ENCODE results near the gene RBM33. TPM values are rescaled to one million over a fixed set of nuclear protein-coding genes. Genes with fewer than 3 reads are reported as not detected.
"Not testable (repeated sequence)": the region's sequence is repeated elsewhere in the genome, so short reads cannot be mapped to it uniquely, and the experiment has no call there.

RBM33 gene
- polyA plus RNA-seq, 1 donor, result 44.2 TPM

DNA sequence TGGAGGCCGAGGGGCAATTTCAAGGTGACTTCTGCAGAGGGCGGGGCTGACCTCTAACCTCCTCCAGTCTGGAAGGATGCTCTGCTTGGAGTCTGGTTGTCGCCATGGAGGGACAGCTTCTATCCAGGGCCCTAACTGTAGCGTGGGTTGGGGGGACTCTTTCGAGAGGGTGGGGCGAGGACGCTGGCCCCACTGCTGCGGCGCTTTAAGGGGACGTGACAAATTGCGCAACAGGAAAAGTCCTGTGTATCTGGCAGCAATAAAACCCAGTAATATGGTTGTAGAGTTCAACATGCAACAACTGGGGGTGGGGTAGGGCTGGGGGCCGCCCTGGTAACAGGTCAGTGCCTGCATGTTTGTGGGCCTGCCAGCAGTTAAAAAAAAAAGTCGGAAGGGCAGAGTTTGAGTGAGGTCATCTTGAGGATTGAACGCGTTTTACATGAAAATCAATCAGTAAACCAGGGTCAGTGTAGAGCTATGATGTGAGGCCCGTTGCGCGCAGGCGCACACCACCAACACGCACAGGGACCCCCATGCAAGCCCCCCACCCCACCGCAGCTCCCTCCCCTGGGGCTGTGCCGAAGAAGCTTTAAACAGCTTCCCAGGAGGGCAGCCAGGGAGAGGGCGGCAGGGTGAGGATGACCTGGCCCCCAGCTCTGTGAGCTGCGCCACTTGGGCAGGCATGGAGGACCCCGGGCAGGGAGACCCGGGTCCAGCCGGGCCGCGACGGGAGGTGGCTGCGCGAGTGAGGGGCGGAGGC is 163.5 kb downstream of the RBM33 start:
- DNase-seq, result no peak

DNA sequence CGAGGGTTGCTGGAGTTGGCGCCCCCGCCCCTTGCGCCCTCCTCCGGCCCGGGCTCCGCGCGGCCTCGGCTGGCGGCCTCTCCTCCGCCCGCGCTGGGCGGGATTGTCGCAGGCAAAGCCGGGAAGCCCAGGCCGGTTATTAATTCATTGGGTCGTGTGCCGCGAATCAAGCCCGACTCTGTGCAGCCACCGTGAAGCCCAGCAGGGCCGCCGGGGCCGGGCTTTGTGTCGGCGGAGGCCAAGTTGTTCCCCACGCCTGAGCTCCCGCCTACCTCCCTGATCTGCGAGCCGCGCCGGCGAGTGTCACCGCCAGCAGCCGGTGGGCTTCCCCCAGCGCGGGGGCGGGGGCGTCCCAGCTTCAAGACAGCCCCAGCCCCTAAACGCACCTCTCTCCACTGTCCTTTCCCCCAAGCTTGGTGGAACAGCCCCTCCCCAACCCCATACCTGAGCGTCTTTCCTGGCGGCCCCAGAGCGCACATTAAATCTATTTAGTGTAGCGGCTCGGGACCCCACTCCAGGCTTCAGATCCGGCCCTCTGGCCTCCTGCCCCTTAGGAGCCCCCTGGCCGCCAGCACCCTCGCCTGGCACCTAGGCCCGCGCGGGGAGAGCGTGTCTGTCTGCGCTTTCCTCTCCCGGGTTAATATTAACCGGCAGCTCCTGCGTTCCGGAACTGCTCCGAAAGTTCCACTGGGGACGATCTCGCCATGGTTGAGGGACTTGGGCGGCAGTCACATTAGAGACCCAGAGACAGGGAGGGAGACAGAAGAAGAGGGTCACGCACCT is 164.3 kb downstream of the RBM33 start:
- no peak for DNase-seq

DNA sequence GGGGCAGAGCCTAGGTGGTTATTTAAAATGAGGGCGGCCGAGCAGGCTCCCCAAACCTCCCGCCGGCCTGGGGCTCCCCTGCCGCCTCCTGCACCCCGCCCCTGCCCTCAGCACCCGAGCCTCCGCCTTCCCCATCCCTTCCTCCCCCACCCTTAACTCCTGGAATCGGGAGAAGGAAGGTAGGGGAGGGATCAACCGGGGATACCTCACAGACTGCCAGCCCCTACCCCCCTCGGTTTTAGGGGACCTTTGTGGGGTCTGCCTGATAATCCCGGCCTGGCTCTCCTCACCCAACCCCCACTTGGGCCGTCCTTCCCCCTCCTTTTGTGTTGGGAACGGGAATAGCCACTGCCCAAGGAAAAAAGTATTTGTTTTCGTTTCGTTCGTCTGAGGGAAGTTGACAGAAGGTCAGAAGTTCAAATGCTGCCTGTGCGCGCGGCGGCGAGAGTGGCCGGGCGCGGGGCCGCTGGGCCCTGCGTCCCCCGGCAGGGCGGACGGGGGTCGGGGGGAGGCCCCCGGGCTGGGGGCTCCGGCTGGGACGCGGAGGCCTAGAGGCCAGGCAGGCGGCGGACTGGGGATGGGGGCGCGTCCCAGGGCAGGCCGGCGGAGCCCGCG is 165.0 kb downstream of the RBM33 start:
- DNase-seq, result no peak

DNA sequence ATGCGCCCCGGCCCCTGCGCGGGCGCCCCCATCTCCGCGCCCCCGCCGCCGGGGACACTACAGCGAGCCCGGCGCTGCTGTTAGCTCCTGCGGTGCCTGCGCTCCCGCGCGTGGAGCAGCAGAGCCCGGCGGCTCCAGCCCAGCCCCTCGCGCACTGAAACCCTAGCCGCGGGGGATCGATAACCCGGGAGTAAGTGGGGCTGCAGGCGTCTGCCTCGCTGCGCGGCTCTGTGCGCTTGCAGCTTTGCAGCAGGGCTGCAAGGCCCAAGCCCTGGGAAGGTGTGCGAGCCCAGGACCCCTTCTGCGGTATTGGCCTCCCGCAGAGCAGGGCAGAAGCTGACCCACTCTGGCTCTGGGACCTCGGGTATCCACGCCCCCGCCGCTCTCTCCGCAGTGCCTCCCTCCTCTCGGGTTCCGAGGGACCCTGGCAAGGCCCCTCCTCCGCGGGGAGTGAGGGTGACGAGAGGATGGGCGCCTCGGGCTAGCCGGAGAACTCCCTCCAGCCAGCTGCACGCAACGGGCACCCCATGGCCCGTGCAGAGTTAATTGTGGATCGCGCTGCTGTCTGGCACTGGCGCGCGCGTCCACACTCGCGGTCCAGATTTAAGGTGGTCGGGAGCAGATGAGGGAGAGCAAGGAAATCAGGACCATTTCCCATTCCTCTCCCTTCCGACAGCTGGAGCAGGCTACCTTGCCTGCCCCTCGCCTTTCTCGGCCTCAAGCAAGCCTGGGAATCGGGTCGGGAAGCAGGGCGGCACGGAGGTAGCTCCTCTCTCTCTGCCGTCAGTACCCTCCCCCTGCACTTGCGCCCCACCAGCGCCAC is 165.7 kb downstream of the RBM33 start:
- no peak for DNase-seq

DNA sequence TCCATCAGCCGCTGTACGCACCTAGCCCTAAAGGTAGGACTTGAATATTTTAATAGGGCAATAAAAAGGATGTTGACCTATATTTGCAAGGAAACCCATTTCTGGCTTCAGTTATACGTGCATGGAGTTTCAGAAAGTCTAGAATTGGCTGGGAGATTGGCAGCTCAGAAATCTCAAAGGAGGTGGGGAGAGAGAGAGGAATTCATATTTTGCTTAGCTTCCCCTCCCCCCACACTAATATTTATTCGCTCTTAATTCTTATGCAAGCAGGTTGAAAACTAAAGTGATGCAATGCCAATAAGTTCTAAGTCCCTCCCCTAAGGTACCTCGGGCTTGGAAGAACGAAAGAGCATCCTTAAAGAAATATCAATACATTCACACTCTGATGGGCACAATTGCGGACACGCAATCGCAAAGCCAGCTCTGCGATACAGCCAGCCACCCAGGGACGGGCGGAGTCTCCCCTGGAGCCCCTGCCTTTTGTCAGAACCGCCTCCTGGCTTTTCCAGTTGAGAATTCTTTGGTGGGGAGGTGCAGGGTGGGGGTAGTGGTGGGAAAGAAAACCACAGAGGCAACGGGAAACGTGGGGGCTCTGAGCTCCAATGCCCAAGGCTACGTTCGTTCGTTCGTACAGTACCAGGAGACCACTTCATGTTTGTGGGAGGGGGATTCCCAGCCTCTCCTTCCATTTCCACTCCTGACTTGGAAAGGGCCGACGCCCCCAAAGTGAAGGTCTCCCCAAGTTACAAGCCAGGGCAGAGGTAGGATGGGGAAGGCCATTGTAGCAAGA is 166.5 kb downstream of the RBM33 start:
- DNase-seq, result no peak

DNA sequence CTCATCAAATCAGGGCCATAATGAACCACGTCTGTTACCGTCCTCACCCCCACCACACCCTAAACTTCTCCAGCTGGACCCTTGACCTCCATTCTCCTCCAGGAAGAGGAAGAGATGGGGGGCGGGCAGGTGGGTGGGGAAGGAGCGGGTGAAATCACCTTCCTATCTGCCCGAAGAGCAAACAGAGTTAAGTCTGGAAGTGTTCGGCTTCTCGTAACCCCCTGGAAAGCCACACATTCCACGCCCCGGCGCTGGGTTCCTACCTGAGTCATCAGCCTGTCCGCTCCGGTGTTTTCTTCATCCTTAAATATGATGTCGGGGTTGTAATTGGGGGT is 167.1 kb downstream of the RBM33 start:
- DNase-seq, result no peak

DNA sequence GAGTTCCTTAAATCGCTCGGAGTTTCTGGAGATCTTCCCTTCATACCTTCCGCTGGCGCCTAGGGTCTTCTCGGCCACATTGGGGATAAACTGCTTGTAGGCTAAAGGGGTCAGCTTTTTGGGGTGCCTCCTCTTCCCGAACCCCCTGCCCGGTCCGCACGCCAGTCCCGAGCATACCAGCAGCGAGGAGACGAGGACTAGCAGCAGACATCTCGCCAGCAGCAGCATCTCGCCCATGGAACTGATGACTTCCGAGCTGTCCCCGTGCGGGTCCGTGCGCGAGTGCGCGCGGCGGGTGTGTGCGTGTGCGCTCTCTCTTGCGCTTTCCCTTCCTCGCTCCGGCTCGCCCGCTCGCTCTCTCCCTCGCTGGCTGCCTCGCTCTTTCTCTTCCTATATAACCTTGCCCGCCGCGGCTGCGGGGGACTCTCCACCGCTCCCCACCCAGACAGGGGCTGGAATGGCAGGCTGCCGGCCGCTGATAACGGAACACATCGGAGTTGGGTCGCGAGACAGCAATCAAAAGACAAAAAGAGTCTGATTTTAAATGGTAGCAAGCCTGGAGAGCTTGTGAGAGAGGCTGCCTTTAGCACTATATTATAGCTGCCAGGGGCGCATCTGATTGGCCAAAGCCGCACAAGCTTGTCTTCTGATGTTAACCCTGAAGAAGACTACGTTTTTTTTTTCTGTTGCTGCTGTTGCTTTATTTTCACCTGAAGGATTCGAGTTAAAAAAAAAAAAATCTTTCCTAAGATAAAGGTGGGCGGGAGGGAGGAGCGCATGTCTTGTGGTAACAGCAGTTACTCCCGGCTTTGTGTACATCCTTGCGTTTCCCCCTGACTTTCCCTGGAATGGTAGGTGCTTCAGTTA is 167.7 kb downstream of the RBM33 start, which contains the start of gene SHH:
SHH (minus strand) TSS at position 569 of the 867 bp plus-strand sequence; CDS start at position 228, 341 bp downstream.
- no peak for DNase-seq

DNA sequence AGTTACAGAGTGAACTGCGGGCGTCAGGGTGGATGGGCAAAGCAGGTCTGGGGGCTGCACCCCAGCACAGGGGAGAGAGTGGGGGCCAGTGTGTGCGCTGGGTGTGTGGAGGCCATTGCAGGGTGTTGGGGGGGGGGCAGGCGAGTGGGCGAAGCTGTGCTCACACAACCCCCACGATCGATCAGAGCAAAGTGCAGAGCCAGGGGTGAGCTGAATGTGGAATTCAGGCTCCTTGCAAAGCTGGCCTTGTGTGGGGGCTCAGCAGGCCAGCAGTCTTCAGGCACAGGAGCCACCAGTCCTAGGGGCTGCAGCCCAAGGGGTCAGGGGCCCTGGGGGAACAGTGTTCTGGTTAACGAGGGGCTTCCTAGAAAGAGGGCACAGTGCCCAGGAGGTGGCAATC is 168.7 kb downstream of the RBM33 start:
- no peak for DNase-seq

DNA sequence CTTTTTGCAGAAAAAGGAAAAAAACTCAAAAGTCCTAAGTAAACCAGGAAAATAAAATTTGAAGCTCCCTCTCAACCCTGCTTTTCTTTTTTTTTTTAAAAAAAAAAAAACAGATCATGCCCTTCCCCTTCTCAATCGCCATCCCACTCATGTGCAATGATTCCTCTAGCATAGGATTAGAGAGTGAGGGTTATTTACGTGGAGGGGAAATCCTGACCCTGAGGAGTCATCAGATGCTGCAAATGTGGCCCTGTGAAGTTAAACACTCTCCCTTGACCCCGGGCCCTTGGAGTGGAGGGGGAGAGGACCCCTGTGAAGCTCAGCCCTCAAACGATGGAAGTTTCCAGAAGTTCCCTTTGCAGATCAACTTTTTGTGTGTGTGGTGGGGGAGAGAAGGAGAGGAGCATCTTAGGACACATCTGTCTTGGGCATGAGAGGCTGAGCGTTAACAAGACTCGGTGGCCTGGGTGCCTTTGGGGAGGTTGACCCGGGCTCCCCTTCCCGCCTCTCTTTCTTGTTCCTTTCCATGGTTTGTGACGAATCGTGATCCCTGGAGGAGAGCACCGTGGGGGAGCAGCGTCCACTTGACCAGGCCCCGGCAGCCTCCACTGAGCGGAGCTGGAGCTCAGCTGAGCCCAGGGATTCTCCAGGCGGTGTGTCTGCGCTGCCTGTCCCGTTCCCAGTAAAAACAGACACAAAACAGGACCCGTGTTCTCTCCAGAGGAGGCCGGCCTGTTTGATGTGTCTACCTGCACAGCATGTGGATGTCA is 169.3 kb downstream of the RBM33 start:
- DNase-seq, result no peak

DNA sequence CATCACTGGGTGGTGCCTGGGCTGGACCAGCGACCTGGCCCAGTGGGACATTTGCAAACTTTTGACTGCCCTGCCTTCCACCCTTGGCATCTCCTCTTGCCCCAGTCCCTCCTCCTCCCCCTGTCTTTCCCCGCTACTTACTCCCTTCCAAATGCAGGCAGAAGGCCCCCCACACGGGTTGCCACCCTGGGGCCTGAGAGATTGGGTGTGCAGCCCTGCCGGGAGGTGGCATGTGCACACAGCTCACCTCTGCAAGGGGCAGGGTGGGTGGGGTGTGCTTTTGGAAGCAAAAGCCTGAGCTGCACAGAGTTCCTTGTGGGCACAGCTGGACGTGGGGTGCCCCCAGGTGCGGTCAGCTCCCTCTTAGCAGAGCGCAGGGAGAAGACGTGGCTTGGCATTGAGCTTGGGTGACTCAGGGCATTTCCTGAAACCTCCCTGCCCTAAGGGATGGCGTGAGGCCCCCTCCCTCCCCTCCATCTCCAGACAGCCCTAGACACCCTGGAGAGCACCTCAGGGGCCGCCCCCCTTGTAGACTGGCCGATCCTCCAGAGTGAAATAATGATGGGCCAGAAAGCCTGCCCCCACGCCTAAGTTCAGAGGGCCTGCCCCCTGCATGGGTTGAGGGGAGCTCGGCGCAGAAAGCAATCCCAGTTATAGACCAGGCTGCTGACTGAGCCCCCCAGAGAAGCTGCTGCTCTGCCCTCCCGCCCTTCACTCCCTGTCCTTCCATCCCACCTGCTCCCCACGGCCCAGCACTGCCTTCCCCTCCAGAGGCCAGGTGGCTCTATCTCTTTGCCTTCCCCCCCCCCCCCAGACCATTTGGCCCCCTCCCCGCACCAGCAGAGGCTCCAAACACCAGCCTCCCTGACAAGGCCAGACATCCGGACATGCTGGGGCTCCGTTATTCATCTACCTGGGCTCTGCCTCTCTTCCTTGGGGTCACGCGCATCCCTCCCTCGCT is 170.1 kb downstream of the RBM33 start:
- DNase-seq, result no peak

DNA sequence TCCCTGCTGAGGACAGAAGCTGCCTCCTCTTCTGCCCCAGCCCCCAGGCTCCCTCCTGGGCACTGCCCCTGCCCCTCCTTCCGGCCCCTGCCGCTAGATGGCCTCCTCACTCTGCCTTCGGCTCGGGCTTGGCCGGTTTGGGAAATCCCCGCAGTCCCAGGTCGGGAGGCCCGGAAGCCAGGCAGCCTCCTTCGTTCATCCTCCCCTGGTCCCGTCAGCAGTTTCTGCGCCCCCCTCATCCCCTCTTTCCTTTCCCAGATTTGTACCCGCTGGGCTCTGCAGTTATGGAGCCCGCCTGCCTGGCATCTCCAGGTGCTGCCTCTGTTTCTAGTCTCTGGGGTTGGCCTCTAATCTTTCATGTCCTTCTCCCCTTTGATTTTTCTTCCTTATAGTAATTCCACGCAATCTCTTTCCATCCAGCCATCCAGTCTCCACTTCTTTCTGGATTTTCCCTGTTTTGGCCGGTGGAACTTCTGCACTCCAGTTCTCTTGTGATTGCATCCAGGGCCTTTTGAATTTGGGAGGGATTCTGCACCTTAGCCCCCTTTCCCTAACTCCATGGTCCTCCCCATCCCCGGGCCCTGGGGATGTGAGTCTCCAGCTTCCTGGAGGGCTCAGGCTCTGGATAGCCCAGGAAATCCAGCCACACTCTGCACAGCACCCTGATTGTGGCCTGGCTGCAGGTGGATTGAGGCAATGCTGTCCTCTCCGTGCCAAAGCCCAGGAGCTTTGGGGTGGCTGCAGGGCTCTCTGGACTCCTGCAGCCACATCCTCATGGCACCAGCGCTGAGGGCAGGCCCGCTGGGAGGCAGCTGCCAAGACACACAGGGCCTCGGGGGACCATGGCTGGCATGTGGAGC is 171.1 kb downstream of the RBM33 start:
- no peak for DNase-seq

DNA sequence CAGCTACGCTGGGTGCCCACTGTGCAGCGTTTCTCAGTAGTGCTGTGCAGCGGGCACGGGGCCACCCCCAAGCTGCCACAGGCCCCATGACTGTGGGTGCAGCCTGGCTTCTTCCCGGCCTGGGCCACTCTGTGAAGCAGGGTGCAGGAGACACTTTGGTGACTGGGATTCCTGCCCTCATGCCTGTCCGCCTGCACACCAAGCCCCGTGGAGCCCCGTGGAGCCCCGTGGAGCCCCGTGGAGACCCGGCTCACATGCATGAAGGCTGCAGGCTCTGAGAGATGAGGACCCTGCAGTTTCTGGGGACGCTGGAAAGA is 171.7 kb downstream of the RBM33 start:
- no peak for DNase-seq

DNA sequence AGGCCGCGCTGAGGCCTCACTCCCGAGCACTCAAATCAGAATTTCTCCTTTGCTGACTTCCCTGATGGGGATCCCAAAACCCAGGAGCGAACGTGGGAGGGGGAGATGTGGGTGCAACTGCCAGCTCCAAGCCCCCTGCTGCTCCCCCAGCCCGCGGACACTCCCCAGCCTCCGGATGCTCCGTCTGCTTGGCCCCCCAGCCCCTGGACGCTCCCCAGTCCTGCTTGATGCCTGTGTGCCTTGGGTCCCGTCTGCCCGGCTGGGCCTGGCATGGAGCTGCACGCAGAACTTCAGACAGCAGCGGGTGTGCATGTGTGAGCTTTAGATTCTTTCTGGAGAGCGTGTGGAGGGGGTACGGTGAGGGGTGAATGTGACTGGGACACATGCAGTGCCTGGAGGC is 172.5 kb downstream of the RBM33 start:
- no peak for DNase-seq

DNA sequence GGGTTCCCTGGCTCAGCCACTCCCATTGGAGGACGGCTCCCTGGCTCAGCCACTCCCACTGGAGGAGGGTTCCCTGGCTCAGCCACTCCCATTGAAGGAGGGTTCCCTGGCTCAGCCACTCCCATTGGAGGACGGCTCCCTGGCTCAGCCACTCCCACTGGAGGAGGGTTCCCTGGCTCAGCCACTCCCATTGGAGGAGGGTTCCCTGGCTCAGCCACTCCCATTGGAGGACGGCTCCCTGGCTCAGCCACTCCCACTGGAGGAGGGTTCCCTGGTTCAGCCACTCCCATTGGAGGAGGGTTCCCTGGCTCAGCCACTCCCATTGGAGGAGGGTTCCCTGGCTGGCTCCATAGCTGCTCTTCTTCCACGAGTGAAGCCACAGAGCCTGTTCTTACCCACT is 173.1 kb downstream of the RBM33 start:
- DNase-seq, result not testable (repeated sequence)

DNA sequence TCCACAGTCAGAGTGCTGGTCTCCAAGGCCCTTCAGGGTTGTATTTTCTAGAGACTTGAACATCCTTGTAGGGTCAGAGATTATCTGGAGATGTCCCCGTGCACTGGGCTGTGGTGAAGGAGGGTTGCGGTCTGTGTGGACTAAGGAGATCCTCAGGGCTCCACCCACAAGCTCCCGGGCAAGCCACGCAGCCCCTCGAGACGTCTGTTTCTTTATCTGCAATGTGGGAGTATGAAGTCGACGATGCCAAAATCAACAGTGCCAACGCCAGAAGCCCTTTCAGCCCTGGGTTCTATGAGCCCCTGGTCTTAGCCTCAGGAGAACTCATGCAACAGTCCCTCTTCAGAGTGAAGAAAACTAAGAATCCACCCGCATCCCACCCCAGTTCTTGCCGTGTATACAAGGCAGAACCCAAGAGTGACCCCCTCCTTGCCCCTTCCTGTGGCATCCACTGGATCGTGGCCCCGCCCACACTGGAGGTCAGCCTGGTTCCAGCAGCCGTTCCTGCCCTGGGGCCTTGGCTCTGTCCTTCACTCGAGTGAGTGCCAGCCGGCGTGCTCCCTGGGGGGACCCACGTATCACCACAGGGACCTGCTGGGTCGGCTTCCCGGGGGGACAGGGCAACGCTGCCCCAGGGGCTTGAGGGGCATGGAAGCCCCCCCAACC is 173.8 kb downstream of the RBM33 start:
- no peak for DNase-seq

DNA sequence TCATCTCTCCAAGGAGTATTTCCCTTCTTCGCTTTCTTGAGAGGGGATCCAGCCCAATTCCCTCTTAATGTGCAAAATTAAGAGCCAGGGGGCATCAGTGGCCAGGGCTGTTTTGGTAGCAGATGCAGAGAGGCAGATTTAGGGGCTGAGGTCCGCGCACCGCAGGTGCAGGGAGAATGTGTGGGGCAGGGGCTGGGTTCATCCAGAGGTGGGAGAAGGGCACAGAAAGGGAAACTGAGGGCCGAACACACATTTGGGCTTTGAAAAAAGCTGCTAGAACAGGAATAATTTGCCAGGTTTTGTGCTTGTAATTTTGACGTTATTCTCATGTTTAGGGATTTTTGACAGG is 174.3 kb downstream of the RBM33 start:
- no peak for DNase-seq

DNA sequence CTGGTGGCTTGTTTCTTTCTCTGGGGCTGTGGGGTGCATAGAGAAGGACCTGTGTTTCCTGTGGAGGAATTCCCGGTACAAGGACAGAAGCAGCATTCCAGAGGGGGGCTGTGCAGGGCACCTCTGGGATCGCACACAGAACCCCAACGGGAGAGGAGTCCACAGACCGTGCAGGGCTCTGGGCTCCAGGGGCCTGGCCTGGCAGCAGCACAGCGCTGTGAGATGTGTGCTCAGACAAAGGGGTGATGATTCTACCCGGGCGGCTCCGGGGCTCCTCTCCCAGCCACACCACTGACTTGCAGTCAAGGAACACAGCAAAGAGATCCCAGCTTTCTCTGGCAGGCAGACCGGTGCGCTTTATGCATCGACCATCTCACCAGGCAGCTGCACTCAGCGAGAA is 174.7 kb downstream of the RBM33 start:
- DNase-seq, result no peak

Measured in left kidney (tissue), 2 donors.